ENCODE results near the gene BANK1. TPM values are rescaled to one million over a fixed set of nuclear protein-coding genes. Genes with fewer than 3 reads are reported as not detected.
A peak's percentile ranks its signal among the peaks of the same experiment; 100 is the strongest.

Gene BANK1
- total RNA-seq, 1 experiment from 2014 or later, result 1.1 TPM

DNA sequence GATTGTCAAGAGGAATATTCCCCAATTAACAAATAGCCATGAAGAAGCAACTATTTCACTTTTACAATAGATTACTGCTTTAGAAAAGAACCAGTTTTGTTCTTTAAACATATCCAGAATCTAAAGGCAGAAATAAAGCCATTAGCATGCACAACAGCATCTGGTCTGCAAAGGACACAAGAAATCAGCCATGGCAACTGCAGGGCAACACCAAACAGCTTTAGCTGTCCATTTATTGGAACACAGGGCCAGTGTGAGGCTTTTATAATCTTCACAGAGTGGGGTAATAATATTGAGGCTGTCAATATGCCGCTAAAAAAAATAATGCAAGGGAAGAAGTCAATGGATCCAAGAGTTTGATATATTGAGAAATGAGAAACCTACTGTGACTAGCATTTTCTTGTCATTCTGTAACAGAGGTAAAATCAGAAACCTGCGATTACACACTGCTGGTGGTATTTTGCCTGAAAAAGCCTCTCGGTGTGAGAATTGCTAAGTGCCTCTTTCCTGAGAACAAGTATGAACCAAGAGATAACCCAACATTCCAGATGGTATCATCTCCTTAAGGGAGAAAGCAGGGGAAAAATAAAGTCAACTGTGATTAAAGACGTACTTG, 2.7 kb upstream of the BANK1 start:
- no peaks in the 10 kb centered on the region for H3K4me1 ChIP-seq (ENCODE audit: insufficient read depth, low read length)
- H2AFZ ChIP-seq (ENCODE audit: low read length), result no peak overlapping the region
- H3K23ac ChIP-seq (ENCODE audit: insufficient read length, low read depth, low read length), result no peak overlapping the region
- no peaks in the 10 kb centered on the region for H3K9me3 ChIP-seq (ENCODE audit: control insufficient read depth, low read depth, low read length)
- H2BK15ac ChIP-seq (ENCODE audit: low read depth, low read length), result no peak overlapping the region
- no peak overlapping the region for H2BK120ac ChIP-seq (ENCODE audit: low read depth, low read length, poor library complexity, severe bottlenecking)
- H3K79me2 ChIP-seq (ENCODE audit: insufficient read depth, low read length), result no peaks in the 10 kb centered on the region
- H3K79me1 ChIP-seq (ENCODE audit: insufficient read depth, low read depth, low read length, poor library complexity, severe bottlenecking), result no peaks in the 10 kb centered on the region
- H4K5ac ChIP-seq (ENCODE audit: insufficient read length, low read depth, low read length), result no peak overlapping the region
- Mint-ChIP-seq H3K27ac (peak overlapping the region in 1 of 3 experiments; percentile 55; a peak in 1 of 7 replicates), H3K9me3 (peaks cover 6 to 12% of the 10 kb centered on the region in 2 experiments; a peak in 4 of 5 replicates), H3K4me3 (no peak overlapping the region), H3K27me3 (ENCODE audit: low read depth) (0 out of 2 replicates have a peak, but pooled peaks cover 2% of the 10 kb centered on the region), H3K4me1 (peaks cover 21 to 23% of the 10 kb centered on the region in 2 experiments), H3K36me3 (ENCODE audit: insufficient read depth in 1 of 3, low read depth in 3 of 3) (peaks cover 2 to 9% (median 3%) of the 10 kb centered on the region in 3 experiments; a peak in 4 of 7 replicates)
- no CpG with 5 or more reads among the region's 4 CpGs for WGBS (ENCODE audit: extremely low coverage, insufficient read length, low lambda C conversion rate)
- TF ChIP-seq, protein P1, sequence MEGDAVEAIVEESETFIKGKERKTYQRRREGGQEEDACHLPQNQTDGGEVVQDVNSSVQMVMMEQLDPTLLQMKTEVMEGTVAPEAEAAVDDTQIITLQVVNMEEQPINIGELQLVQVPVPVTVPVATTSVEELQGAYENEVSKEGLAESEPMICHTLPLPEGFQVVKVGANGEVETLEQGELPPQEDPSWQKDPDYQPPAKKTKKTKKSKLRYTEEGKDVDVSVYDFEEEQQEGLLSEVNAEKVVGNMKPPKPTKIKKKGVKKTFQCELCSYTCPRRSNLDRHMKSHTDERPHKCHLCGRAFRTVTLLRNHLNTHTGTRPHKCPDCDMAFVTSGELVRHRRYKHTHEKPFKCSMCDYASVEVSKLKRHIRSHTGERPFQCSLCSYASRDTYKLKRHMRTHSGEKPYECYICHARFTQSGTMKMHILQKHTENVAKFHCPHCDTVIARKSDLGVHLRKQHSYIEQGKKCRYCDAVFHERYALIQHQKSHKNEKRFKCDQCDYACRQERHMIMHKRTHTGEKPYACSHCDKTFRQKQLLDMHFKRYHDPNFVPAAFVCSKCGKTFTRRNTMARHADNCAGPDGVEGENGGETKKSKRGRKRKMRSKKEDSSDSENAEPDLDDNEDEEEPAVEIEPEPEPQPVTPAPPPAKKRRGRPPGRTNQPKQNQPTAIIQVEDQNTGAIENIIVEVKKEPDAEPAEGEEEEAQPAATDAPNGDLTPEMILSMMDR (conservative IDR thresholded peaks at IDR 0.05), result no peak
- no peak overlapping the region for H3K9ac ChIP-seq (ENCODE audit: extremely low read depth, insufficient read length, low read length)
- H3K4me2 ChIP-seq (ENCODE audit: insufficient read depth, insufficient read length, low read length), result no peak overlapping the region
- no peaks in the 10 kb centered on the region for H4K20me1 ChIP-seq (ENCODE audit: control insufficient read depth, insufficient read depth, insufficient read length)
- H3K14ac ChIP-seq (ENCODE audit: insufficient read depth, low read length), result no peak overlapping the region
- no peak overlapping the region for H3K56ac ChIP-seq (ENCODE audit: insufficient read length, low read depth, low read length)
- no peaks in the 10 kb centered on the region for H3K27me3 ChIP-seq (ENCODE audit: insufficient read depth, low read length)
- no peak for DNase-seq
- no peak overlapping the region for H2BK12ac ChIP-seq (ENCODE audit: insufficient read length, low read depth, low read length)
- no peak overlapping the region for H4K91ac ChIP-seq (ENCODE audit: insufficient read length, low read depth, low read length)
- no peak overlapping the region for H2BK5ac ChIP-seq (ENCODE audit: insufficient read length, low read length)
- no peak overlapping the region for H2BK20ac ChIP-seq (ENCODE audit: low read depth, low read length, poor library complexity, severe bottlenecking)
- H3K27ac ChIP-seq (ENCODE audit: insufficient read length, low read depth, low read length), result no peak overlapping the region
- H3K18ac ChIP-seq (ENCODE audit: insufficient read length, low read depth, low read length), result no peak overlapping the region
- H3T11ph ChIP-seq (ENCODE audit: low read length), result no peak overlapping the region
- peaks cover 4% of the 10 kb centered on the region for H3K23me2 ChIP-seq (ENCODE audit: insufficient read length, low read depth, low read length, poor library complexity, severe bottlenecking)
- H3K4ac ChIP-seq (ENCODE audit: low read depth, low read length), result no peak overlapping the region
- no peak overlapping the region for H4K8ac ChIP-seq (replicated peaks; ENCODE audit: insufficient read length, low read depth, low read length)
- H2AK5ac ChIP-seq (ENCODE audit: insufficient read length, low read length), result no peak overlapping the region

All from H9 (cell line).